ENCODE data around the gene NOS1AP.

The NOS1AP gene

GRCh38 chr1:162091681-162092524 lies 22.4 kb downstream of the NOS1AP start:
- no peak for DNase-seq

- no peak for DNase-seq
Observed at GRCh38 chr1:162093095-162093494, 23.6 kb downstream of the NOS1AP start.

GRCh38 chr1:162094271-162094670 lies 24.8 kb downstream of the NOS1AP start:
- no peak for DNase-seq

GRCh38 chr1:162094723-162095122 lies 25.2 kb downstream of the NOS1AP start:
- DNase-seq, result no peak

- no peak for DNase-seq
Observed at GRCh38 chr1:162107911-162108310, 38.4 kb downstream of the NOS1AP start.

GRCh38 chr1:162108426-162108825 lies 38.9 kb downstream of the NOS1AP start:
- DNase-seq, result no peak

- no peak for DNase-seq
Observed at GRCh38 chr1:162110910-162111309, 41.4 kb downstream of the NOS1AP start.

- DNase-seq, result no peak
Observed at GRCh38 chr1:162111572-162111971, 42.1 kb downstream of the NOS1AP start.

GRCh38 chr1:162113419-162113818 lies 43.9 kb downstream of the NOS1AP start:
- no peak for DNase-seq

GRCh38 chr1:162117039-162117774 lies 47.7 kb downstream of the NOS1AP start:
- no peak for DNase-seq

- DNase-seq, result no peak
Observed at GRCh38 chr1:162118063-162118462, 48.6 kb downstream of the NOS1AP start.

- DNase-seq, result no peak
Observed at GRCh38 chr1:162128693-162129356, 59.3 kb downstream of the NOS1AP start.

- DNase-seq, result no peak
Observed at GRCh38 chr1:162130308-162130707, 60.8 kb downstream of the NOS1AP start.

GRCh38 chr1:162131400-162132321 lies 62.2 kb downstream of the NOS1AP start:
- DNase-seq, result peak; percentile 41

GRCh38 chr1:162133566-162133965 lies 64.1 kb downstream of the NOS1AP start:
- no peak for DNase-seq

- no peak for DNase-seq
Observed at GRCh38 chr1:162134646-162135045, 65.2 kb downstream of the NOS1AP start.

GRCh38 chr1:162135271-162135775 lies 65.8 kb downstream of the NOS1AP start:
- DNase-seq, result no peak

- no peak for DNase-seq
Observed at GRCh38 chr1:162136760-162137159, 67.3 kb downstream of the NOS1AP start.

- DNase-seq, result no peak
Observed at GRCh38 chr1:162137179-162137960, 67.9 kb downstream of the NOS1AP start.

- no peak for DNase-seq
Observed at GRCh38 chr1:162138112-162138511, 68.6 kb downstream of the NOS1AP start.

- DNase-seq, result no peak
Observed at GRCh38 chr1:162138599-162139181, 69.2 kb downstream of the NOS1AP start.

Measured in NCI-H1092 treated with DMSO at 0.1 percent for 48 hours (cell line).